ENCODE results near the gene CHST7. TPM values are rescaled to one million over a fixed set of nuclear protein-coding genes. Genes with fewer than 3 reads are reported as not detected.
A peak's percentile ranks its signal among the peaks of the same experiment; 100 is the strongest.

The CHST7 gene
- total RNA-seq, 6 experiments from 2014 or later, result 16.1 to 17.8 (median 17.0) TPM

- H3K9me3 Mint-ChIP-seq, result no peaks in the 10 kb centered on the region
- no peak overlapping the region for H3K27ac Mint-ChIP-seq
- TF ChIP-seq CTCF (IDR thresholded peaks at IDR 0.05), result no peak
- no peak overlapping the region for H3K4me3 Mint-ChIP-seq
- H3K36me3 Mint-ChIP-seq (ENCODE audit: low read depth), result peaks cover 5% of the 10 kb centered on the region; the same call in 1 of the 2 replicates
- H3K4me1 Mint-ChIP-seq (ENCODE audit: low read depth), result peaks cover 36% of the 10 kb centered on the region
- H3K27me3 Mint-ChIP-seq (ENCODE audit: insufficient read depth), result no peaks in the 10 kb centered on the region; the same call in 1 of the 2 replicates
- no peak for DNase-seq
Observed at GRCh38 chrX:46626566-46626965, 53.0 kb downstream of the CHST7 start.

DNA sequence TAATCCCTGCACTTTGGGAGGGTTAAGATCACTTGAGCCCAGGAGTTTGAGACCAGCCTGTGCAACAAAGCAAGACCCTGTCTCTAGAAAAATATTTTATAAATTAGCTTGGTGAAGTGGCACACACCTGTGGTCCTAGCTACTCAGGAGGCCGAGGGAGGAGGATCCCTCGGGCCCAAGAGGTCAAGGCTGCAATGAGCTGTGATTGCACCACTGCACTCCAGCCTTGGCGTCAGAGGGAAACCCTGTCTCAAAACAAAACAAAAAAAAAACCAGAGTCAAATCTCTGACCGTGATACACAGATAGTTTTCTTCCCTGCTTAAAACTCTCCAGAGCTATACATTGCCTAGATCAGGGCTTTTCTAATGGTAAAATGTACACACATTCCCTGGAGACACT, 53.5 kb downstream of the CHST7 start:
- H3K4me1 Mint-ChIP-seq (ENCODE audit: low read depth), result peaks cover 36% of the 10 kb centered on the region
- no peaks in the 10 kb centered on the region; the same call in 1 of the 2 replicates for H3K27me3 Mint-ChIP-seq (ENCODE audit: insufficient read depth)
- H3K36me3 Mint-ChIP-seq (ENCODE audit: low read depth), result peaks cover 8% of the 10 kb centered on the region; the same call in 1 of the 2 replicates
- H3K27ac Mint-ChIP-seq, result no peak overlapping the region
- H3K9me3 Mint-ChIP-seq, result no peaks in the 10 kb centered on the region
- no peak for DNase-seq
- TF ChIP-seq CTCF (IDR thresholded peaks at IDR 0.05), result no peak
- no peak overlapping the region for H3K4me3 Mint-ChIP-seq

- H3K36me3 Mint-ChIP-seq (ENCODE audit: low read depth), result peaks cover 9% of the 10 kb centered on the region; the same call in 1 of the 2 replicates
- peak overlapping the region; percentile 78 for H3K27ac Mint-ChIP-seq
- peaks cover 36% of the 10 kb centered on the region for H3K4me1 Mint-ChIP-seq (ENCODE audit: low read depth)
- H3K27me3 Mint-ChIP-seq (ENCODE audit: insufficient read depth), result no peaks in the 10 kb centered on the region; the same call in 1 of the 2 replicates
- no peak for DNase-seq
- no peak overlapping the region for H3K4me3 Mint-ChIP-seq
- TF ChIP-seq CTCF (IDR thresholded peaks at IDR 0.05), result no peak
- H3K9me3 Mint-ChIP-seq, result no peaks in the 10 kb centered on the region
Observed at GRCh38 chrX:46627711-46628419, 54.3 kb downstream of the CHST7 start.

DNA sequence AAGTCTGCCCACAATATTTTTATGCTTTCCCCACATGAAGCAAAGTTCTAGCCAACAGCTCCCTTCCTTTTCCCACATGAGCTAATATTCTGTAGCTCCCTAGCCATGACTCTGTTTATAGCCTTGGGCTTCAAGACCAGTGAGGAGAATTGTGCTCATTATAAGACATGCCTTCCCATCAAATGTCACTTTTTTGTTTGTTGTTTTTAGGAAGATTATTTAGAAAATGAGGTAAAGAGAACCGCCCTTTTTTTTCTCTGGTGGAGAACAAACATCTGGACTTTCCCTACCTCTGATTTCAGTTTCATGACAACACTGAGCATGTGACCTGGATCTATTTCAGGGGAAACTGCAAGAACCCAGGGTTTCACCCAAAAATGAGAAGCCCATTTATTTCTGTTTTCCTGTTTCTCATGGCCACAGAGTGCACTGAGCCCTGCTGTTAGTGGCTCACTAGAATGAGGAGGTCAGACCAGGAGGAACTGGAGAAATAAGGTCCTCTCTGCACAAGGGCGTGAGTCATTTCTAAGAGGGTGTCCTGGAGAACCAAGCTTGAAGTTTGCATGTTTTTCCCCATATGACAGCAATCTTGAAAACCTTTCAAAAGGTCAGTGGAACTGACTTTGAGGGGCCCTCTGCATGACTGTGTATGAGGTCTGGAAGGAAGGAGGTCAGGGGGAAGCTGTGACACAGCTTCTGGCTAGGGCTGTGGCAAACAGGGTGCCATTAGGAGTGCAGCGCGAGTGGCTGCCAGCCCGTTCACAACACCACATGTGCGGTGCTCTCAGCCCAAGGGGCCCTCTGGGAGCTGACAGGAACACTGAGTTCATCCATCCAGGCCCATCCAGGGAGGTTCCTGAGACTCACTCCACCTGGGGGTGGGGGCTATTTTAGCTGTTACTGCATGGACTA, 55.2 kb downstream of the CHST7 start:
- H3K4me3 Mint-ChIP-seq, result peak overlapping the region; percentile 24; the same call in 1 of the 2 replicates
- peaks cover 42% of the 10 kb centered on the region for H3K4me1 Mint-ChIP-seq (ENCODE audit: low read depth)
- H3K27me3 Mint-ChIP-seq (ENCODE audit: insufficient read depth), result no peaks in the 10 kb centered on the region; the same call in 1 of the 2 replicates
- H3K9me3 Mint-ChIP-seq, result no peaks in the 10 kb centered on the region
- TF ChIP-seq CTCF (IDR thresholded peaks at IDR 0.05), result no peak
- peaks cover 9% of the 10 kb centered on the region; the same call in 1 of the 2 replicates for H3K36me3 Mint-ChIP-seq (ENCODE audit: low read depth)
- peak overlapping the region; percentile 78 for H3K27ac Mint-ChIP-seq
- DNase-seq, result peak; percentile 47

- Mint-ChIP-seq H3K36me3 (ENCODE audit: low read depth) (peaks cover 10% of the 10 kb centered on the region; the same call in 1 of the 2 replicates), H3K4me3 (no peak overlapping the region), H3K27me3 (ENCODE audit: insufficient read depth) (no peaks in the 10 kb centered on the region; the same call in 1 of the 2 replicates), H3K9me3 (no peaks in the 10 kb centered on the region), H3K27ac (no peak overlapping the region), H3K4me1 (ENCODE audit: low read depth) (peaks cover 49% of the 10 kb centered on the region)
- peak; percentile 37 for DNase-seq
- no peak for TF ChIP-seq CTCF (IDR thresholded peaks at IDR 0.05)
Observed at GRCh38 chrX:46630141-46630540, 56.6 kb downstream of the CHST7 start.
